ENCODE measurements around the gene IL17REL.

DNA sequence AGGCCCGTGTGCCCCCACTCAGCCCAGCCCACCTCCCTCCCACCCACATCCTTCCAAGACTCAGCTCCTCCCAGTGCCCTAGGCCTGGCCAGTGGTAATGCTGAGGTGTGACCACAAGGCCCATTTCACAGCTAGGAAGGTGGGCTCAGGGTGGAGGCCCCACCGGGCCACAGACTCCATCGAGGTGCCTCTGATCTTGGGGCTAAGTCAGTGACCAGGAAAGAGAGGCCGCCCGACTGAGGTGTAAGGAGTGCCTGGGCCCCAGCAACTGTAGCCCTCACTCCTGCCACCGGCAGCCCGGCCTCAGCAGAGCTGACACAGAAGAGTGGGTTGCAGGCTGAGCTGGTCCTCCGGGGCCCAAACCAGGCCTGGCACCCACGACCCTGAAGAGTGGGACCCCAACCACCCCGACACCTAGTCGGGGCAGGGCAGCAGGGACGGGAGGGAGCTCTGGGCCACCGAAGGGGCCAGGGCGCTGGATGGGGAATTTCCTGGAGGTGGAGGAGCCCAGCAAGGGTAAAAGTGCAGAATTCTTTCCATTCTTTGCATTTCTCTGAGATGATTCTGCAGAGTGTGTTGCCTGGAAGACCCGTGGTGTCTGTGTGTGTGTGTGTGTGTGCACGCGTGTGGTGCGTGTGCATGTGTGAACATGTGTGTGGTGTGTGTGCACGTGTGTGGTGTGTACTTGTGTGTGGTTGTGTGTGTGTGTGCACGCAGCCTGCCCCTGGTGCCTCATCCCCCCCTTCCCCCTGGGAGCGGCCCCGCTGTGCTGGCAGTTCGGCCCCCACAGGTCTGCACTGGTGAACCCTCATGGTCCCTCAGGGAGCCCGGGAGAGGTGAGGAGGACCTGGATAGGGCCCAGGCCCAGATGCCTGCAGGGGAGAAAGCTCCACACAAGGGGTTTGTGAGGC is 60.3 kb downstream of the IL17REL start:
- TF ChIP-seq CTCF (IDR thresholded peaks at IDR 0.05; ENCODE audit: insufficient read depth, low read depth, low read length) (no peak), EZH2 (IDR thresholded peaks at IDR 0.05; ENCODE audit: insufficient read depth, low read length) (no peak)
